ENCODE measurements around the gene TAPBPL.

The TAPBPL gene

DNA sequence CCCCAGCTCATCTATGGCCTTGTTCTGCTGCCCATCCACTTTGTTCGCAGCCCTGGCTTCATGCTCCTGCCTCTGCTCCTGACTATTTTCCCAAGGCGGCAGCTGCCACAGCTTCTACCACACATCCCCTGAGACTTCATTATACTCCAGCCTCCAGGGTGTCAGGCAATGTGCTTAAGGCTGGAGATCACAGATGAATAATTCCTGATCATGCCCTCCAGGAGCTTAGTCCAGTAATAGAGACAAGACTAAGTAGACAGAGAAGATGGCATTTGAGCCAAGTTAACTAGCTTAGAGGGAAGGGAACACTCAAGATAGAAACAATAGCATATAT lies 7.1 kb downstream of the TAPBPL start:
- Histone ChIP-seq H3K4me1 (ENCODE audit: insufficient read depth, low read length, severe bottlenecking) (peaks cover 44% of the 10 kb centered on the region), H3K27ac (ENCODE audit: low read depth, low read length, poor library complexity, severe bottlenecking) (peak overlapping the region; percentile 49), H3K4me2 (ENCODE audit: low read length) (no peak overlapping the region), H3K9me2 (ENCODE audit: low read depth, low read length) (no peaks in the 10 kb centered on the region), H3K9me3 (ENCODE audit: low read length) (no peaks in the 10 kb centered on the region), H4K20me1 (ENCODE audit: insufficient read depth, low read length) (no peaks in the 10 kb centered on the region), H3K4me3 (ENCODE audit: low read depth, low read length, poor library complexity, severe bottlenecking) (no peak overlapping the region), H3K79me2 (ENCODE audit: insufficient read depth, low read length) (no peaks in the 10 kb centered on the region), H3F3A (ENCODE audit: insufficient read depth, low read length) (0 out of 2 replicates have a peak, but pooled peaks cover 3% of the 10 kb centered on the region), H3K36me3 (ENCODE audit: insufficient read depth, low read length) (peaks cover 85% of the 10 kb centered on the region), H3K9ac (ENCODE audit: low read length) (no peak overlapping the region), H2AFZ (ENCODE audit: low read length) (no peak overlapping the region), H3K27me3 (ENCODE audit: insufficient read depth, low read length) (no peaks in the 10 kb centered on the region)
- no peak for TF ChIP-seq EZH2 (IDR thresholded peaks at IDR 0.05; ENCODE audit: borderline replicate concordance, low read length)
- TF ChIP-seq, protein P1, sequence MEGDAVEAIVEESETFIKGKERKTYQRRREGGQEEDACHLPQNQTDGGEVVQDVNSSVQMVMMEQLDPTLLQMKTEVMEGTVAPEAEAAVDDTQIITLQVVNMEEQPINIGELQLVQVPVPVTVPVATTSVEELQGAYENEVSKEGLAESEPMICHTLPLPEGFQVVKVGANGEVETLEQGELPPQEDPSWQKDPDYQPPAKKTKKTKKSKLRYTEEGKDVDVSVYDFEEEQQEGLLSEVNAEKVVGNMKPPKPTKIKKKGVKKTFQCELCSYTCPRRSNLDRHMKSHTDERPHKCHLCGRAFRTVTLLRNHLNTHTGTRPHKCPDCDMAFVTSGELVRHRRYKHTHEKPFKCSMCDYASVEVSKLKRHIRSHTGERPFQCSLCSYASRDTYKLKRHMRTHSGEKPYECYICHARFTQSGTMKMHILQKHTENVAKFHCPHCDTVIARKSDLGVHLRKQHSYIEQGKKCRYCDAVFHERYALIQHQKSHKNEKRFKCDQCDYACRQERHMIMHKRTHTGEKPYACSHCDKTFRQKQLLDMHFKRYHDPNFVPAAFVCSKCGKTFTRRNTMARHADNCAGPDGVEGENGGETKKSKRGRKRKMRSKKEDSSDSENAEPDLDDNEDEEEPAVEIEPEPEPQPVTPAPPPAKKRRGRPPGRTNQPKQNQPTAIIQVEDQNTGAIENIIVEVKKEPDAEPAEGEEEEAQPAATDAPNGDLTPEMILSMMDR (IDR thresholded peaks at IDR 0.05; ENCODE audit: low read length) = no peak

DNA sequence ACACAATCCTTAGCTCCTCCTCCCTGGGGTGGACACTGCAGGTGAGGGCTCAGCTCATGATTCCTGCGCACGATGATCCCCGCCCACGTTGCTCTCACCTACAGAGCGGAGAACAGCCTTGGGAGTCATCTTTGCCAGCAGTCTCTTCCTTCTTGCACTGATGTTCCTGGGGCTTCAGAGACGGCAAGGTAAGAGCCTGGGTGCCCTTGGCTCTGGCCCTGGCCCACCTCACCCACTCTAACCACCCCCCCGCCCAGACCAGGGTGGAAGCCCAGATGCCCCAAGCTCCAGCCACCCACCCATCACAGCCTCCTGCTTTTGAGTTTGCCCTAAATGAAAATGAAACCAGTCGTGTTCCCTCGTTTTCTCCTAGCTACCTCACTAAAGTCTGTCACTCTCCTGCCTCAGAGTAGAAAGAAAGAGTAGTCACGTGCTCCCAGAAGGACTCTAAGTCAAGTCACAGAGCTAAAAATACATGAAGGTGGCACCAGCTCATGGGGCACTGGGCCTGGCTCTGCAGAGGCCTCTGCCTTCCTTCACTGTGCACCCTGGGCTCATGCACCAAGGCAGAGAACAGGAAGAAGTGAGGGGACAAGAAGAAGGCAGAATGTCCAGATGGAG lies 9.0 kb downstream of the TAPBPL start:
- no peaks in the 10 kb centered on the region for H3K27me3 ChIP-seq (ENCODE audit: insufficient read depth, low read length)
- peak overlapping the region; percentile 92 for H3K27ac ChIP-seq (ENCODE audit: low read depth, low read length, poor library complexity, severe bottlenecking)
- H4K20me1 ChIP-seq (ENCODE audit: insufficient read depth, low read length) = no peaks in the 10 kb centered on the region
- no peaks in the 10 kb centered on the region for H3K79me2 ChIP-seq (ENCODE audit: insufficient read depth, low read length)
- H3K4me3 ChIP-seq (ENCODE audit: low read depth, low read length, poor library complexity, severe bottlenecking) = no peak overlapping the region
- H2AFZ ChIP-seq (ENCODE audit: low read length) = no peak overlapping the region
- H3K36me3 ChIP-seq (ENCODE audit: insufficient read depth, low read length) = peaks cover 87% of the 10 kb centered on the region
- TF ChIP-seq EZH2 (IDR thresholded peaks at IDR 0.05; ENCODE audit: borderline replicate concordance, low read length) = no peak
- TF ChIP-seq, protein P1 (IDR thresholded peaks at IDR 0.05; ENCODE audit: low read length) = no peak
- 0 out of 2 replicates have a peak, but pooled peaks cover 3% of the 10 kb centered on the region for H3F3A ChIP-seq (ENCODE audit: insufficient read depth, low read length)
- peaks cover 55% of the 10 kb centered on the region for H3K4me1 ChIP-seq (ENCODE audit: insufficient read depth, low read length, severe bottlenecking)
- peak overlapping the region; percentile 46 for H3K9ac ChIP-seq (ENCODE audit: low read length)
- H3K9me2 ChIP-seq (ENCODE audit: low read depth, low read length) = no peaks in the 10 kb centered on the region
- peak overlapping the region; percentile 16 for H3K4me2 ChIP-seq (ENCODE audit: low read length)
- no peaks in the 10 kb centered on the region for H3K9me3 ChIP-seq (ENCODE audit: low read length)

DNA sequence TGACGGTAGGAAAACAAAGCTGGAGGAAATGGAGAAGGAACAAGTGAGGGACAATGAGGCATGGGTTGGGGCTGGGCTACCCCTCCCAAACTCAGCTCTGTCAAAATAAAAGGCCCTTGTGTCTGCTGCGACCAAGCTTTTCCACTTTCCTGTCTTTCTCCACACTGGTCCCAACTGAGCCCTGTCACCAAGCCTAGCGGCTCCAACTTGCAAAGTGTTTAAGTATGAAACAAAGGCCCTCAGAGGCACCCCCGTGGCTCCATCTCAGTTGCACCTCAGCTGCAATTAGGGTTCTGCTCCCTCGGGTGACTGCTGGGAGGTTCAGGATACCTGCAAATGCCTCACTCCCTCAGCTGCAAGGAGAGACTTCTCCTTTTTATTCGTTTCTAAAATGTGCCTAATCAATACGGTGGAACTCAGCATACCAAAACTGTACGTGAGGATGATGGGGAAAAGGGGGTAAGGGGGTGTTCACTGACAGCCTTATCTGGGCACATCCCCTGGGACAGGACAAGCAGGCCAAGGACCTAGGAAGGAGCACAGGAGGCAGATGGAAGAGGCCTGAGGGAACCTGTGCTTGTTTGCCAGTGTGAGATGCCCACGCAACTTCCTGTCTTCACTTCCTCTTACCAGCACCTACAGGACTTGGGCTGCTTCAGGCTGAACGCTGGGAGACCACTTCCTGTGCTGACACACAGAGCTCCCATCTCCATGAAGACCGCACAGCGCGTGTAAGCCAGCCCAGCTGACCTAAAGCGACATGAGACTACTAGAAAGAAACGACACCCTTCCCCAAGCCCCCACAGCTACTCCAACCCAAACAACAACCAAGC lies 9.8 kb downstream of the TAPBPL start:
- H3K4me2 ChIP-seq (ENCODE audit: low read length) = peak overlapping the region; percentile 16
- H4K20me1 ChIP-seq (ENCODE audit: insufficient read depth, low read length) = no peaks in the 10 kb centered on the region
- no peaks in the 10 kb centered on the region for H3K79me2 ChIP-seq (ENCODE audit: insufficient read depth, low read length)
- H2AFZ ChIP-seq (ENCODE audit: low read length) = no peak overlapping the region
- H3K9me3 ChIP-seq (ENCODE audit: low read length) = no peaks in the 10 kb centered on the region
- H3K27me3 ChIP-seq (ENCODE audit: insufficient read depth, low read length) = no peaks in the 10 kb centered on the region
- peaks cover 55% of the 10 kb centered on the region for H3K4me1 ChIP-seq (ENCODE audit: insufficient read depth, low read length, severe bottlenecking)
- peak overlapping the region; percentile 46 for H3K9ac ChIP-seq (ENCODE audit: low read length)
- H3F3A ChIP-seq (ENCODE audit: insufficient read depth, low read length) = 0 out of 2 replicates have a peak, but pooled peaks cover 3% of the 10 kb centered on the region
- H3K36me3 ChIP-seq (ENCODE audit: insufficient read depth, low read length) = peaks cover 94% of the 10 kb centered on the region
- TF ChIP-seq, protein P1 (IDR thresholded peaks at IDR 0.05; ENCODE audit: low read length) = no peak
- no peak for TF ChIP-seq EZH2 (IDR thresholded peaks at IDR 0.05; ENCODE audit: borderline replicate concordance, low read length)
- peak overlapping the region; percentile 4 for H3K4me3 ChIP-seq (ENCODE audit: low read depth, low read length, poor library complexity, severe bottlenecking)
- H3K27ac ChIP-seq (ENCODE audit: low read depth, low read length, poor library complexity, severe bottlenecking) = peak overlapping the region; percentile 92
- H3K9me2 ChIP-seq (ENCODE audit: low read depth, low read length) = no peaks in the 10 kb centered on the region

All from OCI-LY1 (cell line).